Measurements from ENCODE around the gene NEURL1B.

Gene NEURL1B

GRCh38 chr5:172610643-172611042 lies 30.4 kb upstream of the NEURL1B start:
- DNase-seq (ENCODE audit: low read depth): no peak
- H3K4me3 ChIP-seq (ENCODE audit: low read length): no peak overlapping the region
- no peak for TF ChIP-seq CTCF (IDR thresholded peaks at IDR 0.05; ENCODE audit: insufficient read depth, low read depth, low read length, missing control alignments)

GRCh38 chr5:172611913-172612312 lies 29.1 kb upstream of the NEURL1B start:
- no peak for TF ChIP-seq CTCF (IDR thresholded peaks at IDR 0.05; ENCODE audit: insufficient read depth, low read depth, low read length, missing control alignments)
- H3K4me3 ChIP-seq (ENCODE audit: low read length): no peak overlapping the region
- no peak for DNase-seq (ENCODE audit: low read depth)

- H3K4me3 ChIP-seq (ENCODE audit: low read length): no peak overlapping the region
- DNase-seq (ENCODE audit: low read depth): no peak
- TF ChIP-seq CTCF (IDR thresholded peaks at IDR 0.05; ENCODE audit: insufficient read depth, low read depth, low read length, missing control alignments): no peak
Measured at GRCh38 chr5:172612771-172613170, 28.3 kb upstream of the NEURL1B start.

GRCh38 chr5:172616136-172616535 lies 24.9 kb upstream of the NEURL1B start:
- TF ChIP-seq CTCF (IDR thresholded peaks at IDR 0.05; ENCODE audit: insufficient read depth, low read depth, low read length, missing control alignments): no peak
- no peak overlapping the region for H3K4me3 ChIP-seq (ENCODE audit: low read length)
- DNase-seq (ENCODE audit: low read depth): no peak

- TF ChIP-seq CTCF (IDR thresholded peaks at IDR 0.05; ENCODE audit: insufficient read depth, low read depth, low read length, missing control alignments): no peak
- no peak overlapping the region for H3K4me3 ChIP-seq (ENCODE audit: low read length)
- DNase-seq (ENCODE audit: low read depth): no peak
Measured at GRCh38 chr5:172616730-172617129, 24.3 kb upstream of the NEURL1B start.

GRCh38 chr5:172617817-172618216 lies 23.2 kb upstream of the NEURL1B start:
- TF ChIP-seq CTCF (IDR thresholded peaks at IDR 0.05; ENCODE audit: insufficient read depth, low read depth, low read length, missing control alignments): no peak
- no peak for DNase-seq (ENCODE audit: low read depth)
- H3K4me3 ChIP-seq (ENCODE audit: low read length): no peak overlapping the region

GRCh38 chr5:172618574-172619365 lies 22.3 kb upstream of the NEURL1B start:
- no peak for TF ChIP-seq CTCF (IDR thresholded peaks at IDR 0.05; ENCODE audit: insufficient read depth, low read depth, low read length, missing control alignments)
- no peak for DNase-seq (ENCODE audit: low read depth)
- no peak overlapping the region for H3K4me3 ChIP-seq (ENCODE audit: low read length)
